PC-3 (cell line): ENCODE data around the gene CARMIL1.

Experiments
- EZH2 ChIP-seq: fragments of 300-600 bp; sonication (generic); IDR thresholded peaks from one replicate; pipeline ENCODE4 v1.6.1; 2017; ENCODE audit warnings: antibody characterized with exemption, mild to moderate bottlenecking, low read length; ENCODE audit not compliant: unreplicated experiment
- TF ChIP-seq, protein P1 (sequence below): fragments of 300-600 bp; sonication (generic); conservative IDR thresholded peaks from 2 replicates; pipeline ENCODE4 v1.5.1; 2017; ENCODE audit warnings: antibody characterized with exemption, low read depth, mild to moderate bottlenecking, low read length

DNA sequence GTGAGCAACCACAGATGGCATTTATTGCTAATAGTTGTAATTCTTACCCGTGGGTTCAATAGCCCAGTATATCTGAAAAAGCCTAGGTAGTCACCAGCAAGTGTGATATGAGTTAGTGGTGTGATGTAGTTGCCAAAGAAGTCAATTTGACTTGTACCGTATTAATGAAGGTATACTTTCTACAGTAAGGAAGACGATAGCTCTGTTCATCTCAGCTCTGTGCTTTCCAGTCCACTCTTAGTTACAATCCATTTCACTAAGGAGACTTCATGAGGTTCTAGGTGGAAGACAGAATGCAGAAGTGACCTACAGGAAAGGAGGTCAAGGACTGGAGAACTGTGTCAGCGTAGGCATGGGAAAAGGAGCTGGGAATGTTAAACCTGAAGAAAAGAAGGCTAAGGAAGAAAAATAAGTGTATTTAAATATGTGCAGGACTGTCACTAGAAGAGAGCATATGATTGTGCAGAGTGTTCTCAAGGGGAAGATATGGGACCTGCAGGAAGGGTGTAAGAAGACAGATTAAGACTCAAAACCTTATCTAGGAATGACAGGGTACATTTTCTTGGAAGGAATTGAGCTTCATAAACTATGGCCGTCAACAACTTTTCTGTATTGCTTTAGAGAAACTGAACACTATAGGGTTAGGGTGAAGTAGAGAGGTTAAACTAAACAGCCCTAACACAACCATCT lies 255.9 kb downstream of the CARMIL1 start:
- TF ChIP-seq, protein P1, sequence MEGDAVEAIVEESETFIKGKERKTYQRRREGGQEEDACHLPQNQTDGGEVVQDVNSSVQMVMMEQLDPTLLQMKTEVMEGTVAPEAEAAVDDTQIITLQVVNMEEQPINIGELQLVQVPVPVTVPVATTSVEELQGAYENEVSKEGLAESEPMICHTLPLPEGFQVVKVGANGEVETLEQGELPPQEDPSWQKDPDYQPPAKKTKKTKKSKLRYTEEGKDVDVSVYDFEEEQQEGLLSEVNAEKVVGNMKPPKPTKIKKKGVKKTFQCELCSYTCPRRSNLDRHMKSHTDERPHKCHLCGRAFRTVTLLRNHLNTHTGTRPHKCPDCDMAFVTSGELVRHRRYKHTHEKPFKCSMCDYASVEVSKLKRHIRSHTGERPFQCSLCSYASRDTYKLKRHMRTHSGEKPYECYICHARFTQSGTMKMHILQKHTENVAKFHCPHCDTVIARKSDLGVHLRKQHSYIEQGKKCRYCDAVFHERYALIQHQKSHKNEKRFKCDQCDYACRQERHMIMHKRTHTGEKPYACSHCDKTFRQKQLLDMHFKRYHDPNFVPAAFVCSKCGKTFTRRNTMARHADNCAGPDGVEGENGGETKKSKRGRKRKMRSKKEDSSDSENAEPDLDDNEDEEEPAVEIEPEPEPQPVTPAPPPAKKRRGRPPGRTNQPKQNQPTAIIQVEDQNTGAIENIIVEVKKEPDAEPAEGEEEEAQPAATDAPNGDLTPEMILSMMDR = no peak
- TF ChIP-seq EZH2 = no peak
